Transverse colon (tissue), 4 donors: ENCODE data around the gene FAIM2. TPM values are rescaled to one million over a fixed set of nuclear protein-coding genes. Genes with fewer than 3 reads are reported as not detected.

ENCODE experiments used
- DNase-seq: peaks from one replicate; pipeline ENCODE4 v3.0.0-alpha.2; 2019
- H3K27ac ChIP-seq, 4 donors: fragments of 200-600 bp; sonication (generic); 2 replicates each; pipeline ENCODE4 v1.5.1; 2016 to 2018; ENCODE audit warnings: inconsistent platforms in 4 of 4
- H3K27me3 ChIP-seq: fragments of 200-600 bp; sonication (generic); 2 replicates; pipeline ENCODE4 v1.5.1; 2017; ENCODE audit warnings: inconsistent platforms
- H3K36me3 ChIP-seq, 4 donors: fragments of 200-600 bp; sonication (generic); 2 replicates each; pipeline ENCODE4 v1.5.1; 2017 to 2019; ENCODE audit warnings: inconsistent platforms in 4 of 4
- H3K4me1 ChIP-seq, 4 donors: fragments of 200-600 bp; sonication (generic); 2 replicates each; pipeline ENCODE4 v1.5.1; 2017 to 2020; ENCODE audit warnings: inconsistent platforms in 4 of 4
- H3K4me3 ChIP-seq, 4 donors: fragments of 200-600 bp; sonication (generic); 1 replicate in 1 of 4; 2 replicates in 3 of 4; pipeline versions ENCODE4 v1.5.1 to v1.6.1; 2017 to 2019; ENCODE audit warnings: inconsistent platforms in 4 of 4
- H3K9me3 ChIP-seq, 2 donors: fragments of 200-600 bp; sonication (generic); 2 replicates each; pipeline ENCODE4 v1.5.1; 2017 to 2019; ENCODE audit warnings: inconsistent platforms in 2 of 2
- CTCF ChIP-seq, 5 experiments: fragments of 200-600 bp in 3 of 5; fragments of 450-650 bp in 2 of 5; sonication (generic) in 3 of 5; IDR thresholded peaks; 1 replicate in 2 of 5; 2 replicates in 3 of 5; pipeline ENCODE4 v1.5.1; 2016 to 2017; ENCODE audit warnings: antibody characterized with exemption in 5 of 5, inconsistent platforms in 3 of 5, mild to moderate bottlenecking in 2 of 5, moderate library complexity in 1 of 5
- EP300 ChIP-seq: sonication (generic); formaldehyde crosslinking; IDR thresholded peaks from one replicate; pipeline ENCODE4 v1.6.1; 2017; ENCODE audit warnings: antibody characterized with exemption, low read depth
- POLR2A ChIP-seq: fragments of 450-650 bp; IDR thresholded peaks from one replicate; pipeline ENCODE4 v1.6.1; 2016; ENCODE audit warnings: antibody characterized with exemption, mild to moderate bottlenecking, moderate library complexity
- POLR2AphosphoS5 ChIP-seq, 3 donors: sonication (generic); formaldehyde crosslinking; IDR thresholded peaks; one replicate each; pipeline ENCODE4 v1.6.1; 2016; ENCODE audit warnings: antibody characterized with exemption in 3 of 3
- WGBS, 2 donors: methylation state at CpG; one replicate each; pipeline ENCODE4 v1.1.5; 2018; ENCODE audit warnings: low coverage in 1 of 2; 5-methylcytosine and 5-hydroxymethylcytosine counted together
- in situ Hi-C, 4 donors: fragments of 200-750 bp; cut with MboI; loops; one replicate each; pipeline versions ENCODE4 v1.15.0 to v1.15.1; 2017; ENCODE audit warnings: low sequenced_read_pairs in 3 of 4, low pct_ligation_motif_present in 1 of 4, low pct_unique_long_range_greater_than_20kb in 1 of 4
- intact Hi-C: fragments of 100-400 bp; cut with DNase I; formaldehyde crosslinking; loops from one replicate; pipeline ENCODE4 v1.15.1; 2023; ENCODE audit warnings: low total_unique reads
- total RNA-seq, 4 donors: library from RNA; depleted of rRNA; stranded (reverse); fragments of >200 nt; gene quantifications; one replicate each; pipeline ENCODE4 v1.1.0, GENCODE V29; 2016

The FAIM2 gene
- total RNA-seq, 4 donors from 2014 or later: 1.5 to 2.8 (median 2.5) TPM

GRCh38 chr12:49823951-49824350 lies 79.7 kb downstream of the FAIM2 start:
- Histone ChIP-seq H3K27ac (peak overlapping the region in 1 of 4 donors; percentile 87), H3K36me3 (no peaks in the 10 kb centered on the region), H3K27me3 (no peaks in the 10 kb centered on the region), H3K4me1 (peaks cover 9 to 53% (median 22%) of the 10 kb centered on the region in 4 donors), H3K4me3 (no peak overlapping the region), H3K9me3 (no peaks in the 10 kb centered on the region)
- no peak for TF ChIP-seq CTCF (IDR thresholded peaks at IDR 0.05)
- TF ChIP-seq EP300: no peak
- TF ChIP-seq POLR2A: no peak
- no peak for TF ChIP-seq POLR2AphosphoS5 (IDR thresholded peaks at IDR 0.05)
- WGBS, 2 donors: 84% methylated on average over 6 of the region's 6 CpGs; no CpG with 5 or more reads in 1 of the 2 donors
- in situ Hi-C loops (no loop called here), intact Hi-C loops (no loop called here)
- DNase-seq: no peak

DNA sequence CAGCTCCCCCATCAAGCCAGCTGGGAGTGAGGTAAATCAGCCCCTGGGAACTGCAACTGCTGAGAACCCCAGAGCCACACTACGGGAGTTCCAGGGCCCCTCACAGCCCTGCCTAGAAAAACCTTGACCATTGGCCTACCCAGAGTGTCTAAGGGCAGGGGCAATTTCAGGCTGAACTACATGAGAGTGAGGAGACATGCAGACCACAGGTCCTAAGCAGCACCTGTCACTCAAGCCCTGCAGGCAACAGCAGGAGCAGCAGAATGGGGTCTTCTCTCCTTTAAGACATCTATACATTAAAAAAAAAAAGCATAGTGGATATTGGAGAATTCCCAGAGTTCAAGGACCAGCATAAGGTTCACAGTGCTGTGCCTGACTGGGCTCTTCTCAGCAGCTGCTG lies 80.3 kb downstream of the FAIM2 start:
- H3K27ac ChIP-seq: no peak overlapping the region
- H3K27me3 ChIP-seq: no peaks in the 10 kb centered on the region
- TF ChIP-seq POLR2AphosphoS5 (IDR thresholded peaks at IDR 0.05): no peak
- no peaks in the 10 kb centered on the region for H3K9me3 ChIP-seq
- no peaks in the 10 kb centered on the region for H3K36me3 ChIP-seq
- H3K4me3 ChIP-seq: no peak overlapping the region
- H3K4me1 ChIP-seq: peaks cover 9 to 49% (median 19%) of the 10 kb centered on the region in 4 donors
- WGBS, 2 donors: 64% methylated on average over 1 of the region's 1 CpG; no CpG with 5 or more reads in 1 of the 2 donors
- in situ Hi-C loops (no loop called here), intact Hi-C loops (no loop called here)
- no peak for DNase-seq

DNA sequence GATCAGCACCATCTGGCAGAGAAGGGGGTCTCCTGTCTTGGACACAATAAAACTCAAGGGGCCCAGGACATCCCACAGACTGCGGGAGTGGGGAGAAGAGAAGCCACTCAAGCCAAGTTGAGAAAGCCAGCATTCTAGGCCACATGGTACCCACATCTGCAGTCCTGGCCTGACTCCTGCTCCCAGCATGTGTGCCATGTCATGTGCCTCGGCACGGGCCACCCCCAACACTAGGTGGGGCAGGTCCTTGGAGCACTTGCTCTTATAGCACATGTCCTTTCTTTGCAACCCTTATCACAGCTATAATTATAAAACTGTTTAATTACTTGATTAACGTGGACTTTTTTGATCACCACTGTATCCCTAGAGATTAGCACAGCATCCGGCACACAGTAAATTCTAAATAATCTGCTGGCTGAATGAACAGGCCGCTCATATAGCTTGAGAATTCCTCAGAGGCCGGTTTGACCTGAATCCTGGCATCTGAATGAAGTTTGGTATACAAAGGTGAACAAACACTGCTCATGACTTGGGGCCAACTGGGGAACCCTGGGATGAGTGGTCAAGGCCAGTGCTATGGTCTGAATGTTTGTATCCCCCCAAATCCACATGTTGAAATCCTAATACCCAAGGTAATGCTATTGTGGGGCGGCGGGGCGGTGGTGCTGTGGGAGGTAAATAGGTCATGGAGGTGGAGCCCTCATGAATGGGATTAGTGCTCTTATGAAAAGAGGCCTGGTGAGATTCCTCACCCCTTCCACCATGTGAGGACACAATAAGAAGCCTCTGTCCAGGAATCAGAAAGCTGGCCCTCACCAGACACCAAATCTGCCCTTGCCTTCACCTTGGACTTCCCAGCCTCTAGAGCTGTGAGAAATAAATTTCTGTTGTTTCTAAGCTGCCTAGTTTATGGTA lies 82.1 kb downstream of the FAIM2 start:
- WGBS, 2 donors: 76 to 100% methylated on average over 3 to 10 of the region's 10 CpGs
- in situ Hi-C loops: no loop called here
- H3K4me1 ChIP-seq: peaks cover 9 to 42% (median 14%) of the 10 kb centered on the region in 4 donors

GRCh38 chr12:49819786-49820185 lies 83.9 kb downstream of the FAIM2 start:
- 57% methylated on average over 1 to 2 of the region's 2 CpGs for WGBS, 2 donors
- intact Hi-C loops: no loop called here
- Histone ChIP-seq H3K4me3 (no peak overlapping the region), H3K4me1 (peaks cover 0 to 29% (median 3%) of the 10 kb centered on the region in 4 donors), H3K27ac (no peak overlapping the region), H3K36me3 (no peaks in the 10 kb centered on the region), H3K27me3 (no peaks in the 10 kb centered on the region), H3K9me3 (no peaks in the 10 kb centered on the region)
- DNase-seq: no peak
- no peak for TF ChIP-seq POLR2AphosphoS5 (IDR thresholded peaks at IDR 0.05)
- TF ChIP-seq EP300: no peak
- TF ChIP-seq POLR2A: no peak
- no peak for TF ChIP-seq CTCF (IDR thresholded peaks at IDR 0.05)
- in situ Hi-C loops: no loop called here

More for the DNA sequence above, 82.1 kb downstream of the FAIM2 start:
- H3K27me3 ChIP-seq: no peaks in the 10 kb centered on the region
- TF ChIP-seq EP300 (no peak), POLR2A (no peak), CTCF (IDR thresholded peaks at IDR 0.05) (no peak), POLR2AphosphoS5 (IDR thresholded peaks at IDR 0.05) (no peak)
- intact Hi-C loops: no loop called here
- no peak for DNase-seq
- no peak overlapping the region for H3K4me3 ChIP-seq
- H3K36me3 ChIP-seq: no peaks in the 10 kb centered on the region
- no peaks in the 10 kb centered on the region for H3K9me3 ChIP-seq
- no peak overlapping the region for H3K27ac ChIP-seq
